Measurements from ENCODE around the gene TNFSF9.

Gene TNFSF9

GRCh38 chr19:6530386-6531162, at the start of gene TNFSF9:
TSS of gene TNFSF9 (plus strand) at chr19:6531026. CDS start at chr19:6531037, 11 bp downstream.
- DNase-seq (ENCODE audit: low read depth) = peak; percentile 70

GRCh38 chr19:6481541-6482342, 49.1 kb upstream of the TNFSF9 start, which contains the start of gene DENND1C:
TSS of gene DENND1C (minus strand) at chr19:6481787. CDS start at chr19:6481695, 92 bp downstream.
- DNase-seq (ENCODE audit: low read depth) = peak; percentile 36

- no peak for DNase-seq (ENCODE audit: low read depth)
Observed at GRCh38 chr19:6482343-6482686, 48.5 kb upstream of the TNFSF9 start.

GRCh38 chr19:6483235-6483634, 47.6 kb upstream of the TNFSF9 start:
- DNase-seq (ENCODE audit: low read depth) = no peak

GRCh38 chr19:6484230-6484629, 46.6 kb upstream of the TNFSF9 start:
- DNase-seq (ENCODE audit: low read depth) = no peak

- no peak for DNase-seq (ENCODE audit: low read depth)
Observed at GRCh38 chr19:6484831-6485230, 46.0 kb upstream of the TNFSF9 start.

GRCh38 chr19:6489278-6490061, 41.4 kb upstream of the TNFSF9 start:
- no peak for DNase-seq (ENCODE audit: low read depth)

GRCh38 chr19:6490134-6490533, 40.7 kb upstream of the TNFSF9 start:
- no peak for DNase-seq (ENCODE audit: low read depth)

GRCh38 chr19:6491802-6492592, 38.8 kb upstream of the TNFSF9 start:
- DNase-seq (ENCODE audit: low read depth) = no peak

GRCh38 chr19:6494438-6495036, 36.3 kb upstream of the TNFSF9 start:
- DNase-seq (ENCODE audit: low read depth) = no peak

- no peak for DNase-seq (ENCODE audit: low read depth)
Observed at GRCh38 chr19:6495947-6496346, 34.9 kb upstream of the TNFSF9 start.

- DNase-seq (ENCODE audit: low read depth) = no peak
Observed at GRCh38 chr19:6498294-6499036, 32.4 kb upstream of the TNFSF9 start.

- no peak for DNase-seq (ENCODE audit: low read depth)
Observed at GRCh38 chr19:6499052-6499790, 31.6 kb upstream of the TNFSF9 start.

- no peak for DNase-seq (ENCODE audit: low read depth)
Observed at GRCh38 chr19:6500837-6501739, 29.7 kb upstream of the TNFSF9 start.

- no peak for DNase-seq (ENCODE audit: low read depth)
Observed at GRCh38 chr19:6501740-6502648, 28.8 kb upstream of the TNFSF9 start, which contains the start of gene TUBB4A. TSS of gene TUBB4A (minus strand) at chr19:6502309. CDS start at chr19:6502212, 97 bp downstream.

GRCh38 chr19:6503407-6504201, 27.2 kb upstream of the TNFSF9 start:
- no peak for DNase-seq (ENCODE audit: low read depth)

Data from stimulated activated CD8-positive, alpha-beta memory T cell treated with anti-CD3 and anti-CD28 coated beads, Interleukin-15, amount 100 ng/mL, for 1 hour (primary cell).